Karpas-422 (cell line): ENCODE measurements around the gene KCTD2. TPM values are rescaled to one million over a fixed set of nuclear protein-coding genes. Genes with fewer than 3 reads are reported as not detected.

Source experiments
- DNase-seq: peaks from one replicate; pipeline ENCODE4 v3.0.0-alpha.2; 2015
- H2AFZ ChIP-seq: fragments of 200-600 bp; sonication (generic); 2 replicates; pipeline ENCODE4 v1.6.1; 2014; ENCODE audit warnings: antibody characterized with exemption, low read length, mixed read lengths
- H3K27ac ChIP-seq: fragments of 200-600 bp; sonication (generic); 2 replicates; pipeline ENCODE4 v1.5.1; 2014; ENCODE audit warnings: mild to moderate bottlenecking, low read length, moderate library complexity
- H3K27me3 ChIP-seq: fragments of 200-600 bp; sonication (generic); 2 replicates; pipeline ENCODE4 v1.6.1; 2014; ENCODE audit warnings: low read length, mixed read lengths
- H3K36me3 ChIP-seq: fragments of 200-600 bp; sonication (generic); 2 replicates; pipeline ENCODE4 v1.6.1; 2014; ENCODE audit warnings: low read length, mixed read lengths; ENCODE audit not compliant: insufficient read depth
- H3K4me1 ChIP-seq: fragments of 200-600 bp; sonication (generic); 2 replicates; pipeline ENCODE4 v1.6.1; 2014; ENCODE audit warnings: mild to moderate bottlenecking, low read length, mixed read lengths
- H3K4me2 ChIP-seq: fragments of 200-600 bp; sonication (generic); 2 replicates; pipeline ENCODE4 v1.6.1; 2014; ENCODE audit warnings: low read length, low read depth, mild to moderate bottlenecking; ENCODE audit not compliant: poor library complexity, severe bottlenecking
- H3K4me3 ChIP-seq: fragments of 200-600 bp; sonication (generic); 2 replicates; pipeline ENCODE4 v1.5.1; 2014; ENCODE audit warnings: mild to moderate bottlenecking, antibody characterized with exemption, low read length, mixed read lengths
- H3K79me2 ChIP-seq: fragments of 200-600 bp; sonication (generic); 2 replicates; pipeline ENCODE4 v1.6.1; 2014; ENCODE audit warnings: mild to moderate bottlenecking, low read length, mixed read lengths
- H3K9ac ChIP-seq: fragments of 200-600 bp; sonication (generic); 2 replicates; pipeline ENCODE4 v1.6.0; 2014; ENCODE audit warnings: low read length
- H3K9me2 ChIP-seq: fragments of 200-600 bp; sonication (generic), shearing (Covaris generic); replicated peaks from 2 replicates; pipeline ENCODE4 v1.6.0; 2014; ENCODE audit warnings: mild to moderate bottlenecking, low read length, moderate library complexity; ENCODE audit not compliant: insufficient read depth
- H3K9me3 ChIP-seq: fragments of 300-700, 200-600 bp; sonication (generic); 2 replicates; pipeline ENCODE4 v1.6.1; 2014; ENCODE audit warnings: low read length, mixed read lengths
- H4K20me1 ChIP-seq: fragments of 200-600 bp; sonication (generic); 2 replicates; pipeline ENCODE4 v1.6.1; 2014; ENCODE audit warnings: mild to moderate bottlenecking, antibody characterized with exemption, low read length, low read depth; ENCODE audit not compliant: insufficient read depth
- total RNA-seq: library from RNA; depleted of rRNA; stranded (reverse); fragments of >200 nt; shearing (Covaris generic); gene quantifications from 2 replicates; pipeline ENCODE4 v1.2.3, GENCODE V29; 2014; ENCODE audit warnings: low replicate concordance

The KCTD2 gene
- total RNA-seq, 1 experiment from 2014 or later: 24.7 TPM

- H3K9ac ChIP-seq: no peak overlapping the region
- H3K9me2 ChIP-seq: no peaks in the 10 kb centered on the region
- H2AFZ ChIP-seq: no peak overlapping the region
- no peak for DNase-seq
- peaks cover 21% of the 10 kb centered on the region for H3K4me1 ChIP-seq
- no peak overlapping the region for H3K4me3 ChIP-seq
- no peaks in the 10 kb centered on the region for H4K20me1 ChIP-seq
- H3K79me2 ChIP-seq: peaks cover 39% of the 10 kb centered on the region
- no peak overlapping the region for H3K27ac ChIP-seq
- peaks cover 10% of the 10 kb centered on the region; the same call in 1 of the 2 replicates for H3K36me3 ChIP-seq
- no peaks in the 10 kb centered on the region for H3K9me3 ChIP-seq
- no peaks in the 10 kb centered on the region for H3K27me3 ChIP-seq
- H3K4me2 ChIP-seq: no peak overlapping the region
Observed at GRCh38 chr17:75049706-75050105, 2.7 kb downstream of the KCTD2 start.

- Histone ChIP-seq H3K4me3 (no peak overlapping the region), H3K36me3 (peaks cover 13% of the 10 kb centered on the region; the same call in 1 of the 2 replicates), H3K9me2 (no peaks in the 10 kb centered on the region), H3K4me1 (peaks cover 15% of the 10 kb centered on the region), H3K27ac (no peak overlapping the region), H3K27me3 (no peaks in the 10 kb centered on the region), H4K20me1 (no peaks in the 10 kb centered on the region), H3K9ac (no peak overlapping the region), H3K79me2 (peaks cover 23% of the 10 kb centered on the region), H2AFZ (no peak overlapping the region), H3K9me3 (no peaks in the 10 kb centered on the region), H3K4me2 (no peak overlapping the region)
- no peak for DNase-seq
Observed at GRCh38 chr17:75051941-75052340, 4.9 kb downstream of the KCTD2 start.

- no peak overlapping the region for H3K4me2 ChIP-seq
- no peak overlapping the region for H3K9ac ChIP-seq
- no peaks in the 10 kb centered on the region for H3K9me3 ChIP-seq
- no peaks in the 10 kb centered on the region for H3K4me1 ChIP-seq
- H3K27me3 ChIP-seq: no peaks in the 10 kb centered on the region
- no peak overlapping the region for H3K4me3 ChIP-seq
- no peak for DNase-seq
- H2AFZ ChIP-seq: no peak overlapping the region
- peaks cover 7% of the 10 kb centered on the region for H3K36me3 ChIP-seq
- H3K27ac ChIP-seq: no peak overlapping the region
- no peaks in the 10 kb centered on the region for H4K20me1 ChIP-seq
- no peaks in the 10 kb centered on the region for H3K9me2 ChIP-seq
- H3K79me2 ChIP-seq: no peaks in the 10 kb centered on the region
Observed at GRCh38 chr17:75059369-75060345, 12.6 kb downstream of the KCTD2 start.

GRCh38 chr17:75060434-75061054 lies 13.5 kb downstream of the KCTD2 start:
- Histone ChIP-seq H3K4me2 (no peak overlapping the region), H3K9me2 (no peaks in the 10 kb centered on the region), H3K36me3 (peaks cover 7% of the 10 kb centered on the region), H3K27ac (no peak overlapping the region), H3K9ac (no peak overlapping the region), H3K4me3 (no peak overlapping the region), H3K4me1 (no peaks in the 10 kb centered on the region), H3K79me2 (no peaks in the 10 kb centered on the region), H2AFZ (no peak overlapping the region), H4K20me1 (no peaks in the 10 kb centered on the region), H3K9me3 (no peaks in the 10 kb centered on the region), H3K27me3 (no peaks in the 10 kb centered on the region)
- DNase-seq: no peak

GRCh38 chr17:75061055-75061438 lies 14.0 kb downstream of the KCTD2 start:
- Histone ChIP-seq H3K9ac (no peak overlapping the region), H3K27ac (no peak overlapping the region), H3K4me2 (no peak overlapping the region), H3K4me3 (no peak overlapping the region), H3K4me1 (no peaks in the 10 kb centered on the region), H3K9me2 (no peaks in the 10 kb centered on the region), H3K9me3 (no peaks in the 10 kb centered on the region), H3K36me3 (peaks cover 5% of the 10 kb centered on the region), H3K79me2 (no peaks in the 10 kb centered on the region), H4K20me1 (no peaks in the 10 kb centered on the region), H3K27me3 (no peaks in the 10 kb centered on the region), H2AFZ (no peak overlapping the region)
- DNase-seq: no peak

GRCh38 chr17:75061618-75062017 lies 14.6 kb downstream of the KCTD2 start:
- Histone ChIP-seq H3K79me2 (no peaks in the 10 kb centered on the region), H2AFZ (no peak overlapping the region), H3K4me2 (no peak overlapping the region), H4K20me1 (no peaks in the 10 kb centered on the region), H3K4me3 (no peak overlapping the region), H3K27me3 (no peaks in the 10 kb centered on the region), H3K9me3 (no peaks in the 10 kb centered on the region), H3K9me2 (no peaks in the 10 kb centered on the region), H3K36me3 (peaks cover 4% of the 10 kb centered on the region), H3K9ac (no peak overlapping the region), H3K4me1 (no peaks in the 10 kb centered on the region), H3K27ac (no peak overlapping the region)
- no peak for DNase-seq

GRCh38 chr17:75063201-75063600 lies 16.2 kb downstream of the KCTD2 start:
- Histone ChIP-seq H2AFZ (no peak overlapping the region), H4K20me1 (no peaks in the 10 kb centered on the region), H3K4me1 (no peaks in the 10 kb centered on the region), H3K36me3 (no peaks in the 10 kb centered on the region; the same call in none of the 2 replicates), H3K9me3 (no peaks in the 10 kb centered on the region), H3K4me3 (no peak overlapping the region), H3K79me2 (no peaks in the 10 kb centered on the region), H3K27ac (no peak overlapping the region), H3K4me2 (no peak overlapping the region), H3K27me3 (no peaks in the 10 kb centered on the region), H3K9ac (no peak overlapping the region), H3K9me2 (no peaks in the 10 kb centered on the region)
- DNase-seq: no peak

- Histone ChIP-seq H3K9ac (no peak overlapping the region), H3K4me2 (no peak overlapping the region), H2AFZ (no peak overlapping the region), H3K4me1 (no peaks in the 10 kb centered on the region), H3K4me3 (no peak overlapping the region), H3K27me3 (no peaks in the 10 kb centered on the region), H3K9me2 (no peaks in the 10 kb centered on the region), H3K9me3 (no peaks in the 10 kb centered on the region), H3K27ac (no peak overlapping the region), H3K79me2 (no peaks in the 10 kb centered on the region), H3K36me3 (no peaks in the 10 kb centered on the region; the same call in none of the 2 replicates), H4K20me1 (no peaks in the 10 kb centered on the region)
- DNase-seq: no peak
Observed at GRCh38 chr17:75063626-75064025, 16.6 kb downstream of the KCTD2 start.
